ENCODE data around the gene UGT1A9.
"Not testable (repeated sequence)": the region's sequence is repeated elsewhere in the genome, so short reads cannot be mapped to it uniquely, and the experiment has no call there.

Gene UGT1A9

DNA sequence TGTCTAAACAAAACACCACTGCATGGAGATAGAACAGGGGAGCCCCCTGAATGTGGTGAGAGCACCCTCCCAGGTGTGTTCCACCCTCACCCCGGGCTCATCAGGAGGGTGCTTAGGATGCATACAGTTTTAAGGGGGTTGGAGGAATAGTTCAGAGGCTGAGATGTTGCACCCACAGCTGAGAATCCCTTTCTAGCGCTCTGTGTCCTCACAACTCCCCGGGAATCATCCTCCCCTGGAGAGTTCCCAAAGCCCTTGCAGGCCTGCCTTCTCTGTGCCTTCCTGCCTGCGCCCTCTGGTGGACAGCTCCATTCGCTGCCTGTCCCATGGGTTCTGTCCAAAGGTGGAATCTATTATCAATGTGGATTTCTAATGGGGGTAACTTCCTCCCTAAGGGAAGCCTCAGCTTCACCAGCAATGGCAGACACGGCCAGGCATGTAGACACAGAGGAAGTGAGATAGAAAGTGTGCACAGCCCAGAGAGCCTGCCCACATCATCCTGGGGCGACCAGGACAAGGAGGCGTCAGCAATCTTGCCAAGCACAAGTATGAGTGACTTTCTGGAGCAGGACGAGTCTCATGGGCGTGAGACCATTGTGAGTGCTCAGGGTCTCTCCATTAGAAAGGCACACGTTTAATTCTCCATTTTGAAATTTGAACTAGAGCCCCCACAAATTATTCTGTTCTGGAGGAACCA lies 39.8 kb downstream of the UGT1A9 start:
- in situ Hi-C loops (cut with MboI; ENCODE audit: low sequenced_read_pairs) = no loop called here

DNA sequence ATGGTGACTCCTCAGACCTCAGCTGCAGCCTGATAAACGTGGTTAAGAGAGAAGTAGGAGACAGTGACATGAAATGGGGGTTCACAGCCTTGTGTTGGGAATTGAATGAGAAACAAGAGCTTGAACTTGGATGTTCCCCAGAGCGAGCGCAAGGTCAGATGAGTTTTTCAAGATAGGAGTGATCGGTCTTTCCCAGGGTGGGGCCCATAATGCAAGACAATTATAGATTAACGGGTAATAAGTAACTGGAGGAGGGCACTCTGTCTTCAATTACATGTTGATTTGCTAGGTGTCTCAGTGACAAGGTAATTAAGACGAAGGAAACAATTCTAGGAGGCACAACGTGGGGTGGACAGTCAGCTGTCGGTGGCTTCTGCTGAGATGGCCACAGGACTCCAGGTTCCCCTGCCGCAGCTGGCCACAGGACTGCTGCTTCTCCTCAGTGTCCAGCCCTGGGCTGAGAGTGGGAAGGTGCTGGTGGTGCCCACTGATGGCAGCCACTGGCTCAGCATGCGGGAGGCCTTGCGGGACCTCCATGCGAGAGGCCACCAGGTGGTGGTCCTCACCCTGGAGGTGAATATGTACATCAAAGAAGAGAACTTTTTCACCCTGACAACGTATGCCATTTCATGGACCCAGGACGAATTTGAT lies 41.0 kb downstream of the UGT1A9 start, which contains the start of gene UGT1A5:
Gene UGT1A5 (plus strand): TSS at position 297 of the 651 bp plus-strand sequence. CDS start 85 bp downstream, at position 382.
- in situ Hi-C loops (cut with MboI; ENCODE audit: low sequenced_read_pairs) = no loop called here

DNA sequence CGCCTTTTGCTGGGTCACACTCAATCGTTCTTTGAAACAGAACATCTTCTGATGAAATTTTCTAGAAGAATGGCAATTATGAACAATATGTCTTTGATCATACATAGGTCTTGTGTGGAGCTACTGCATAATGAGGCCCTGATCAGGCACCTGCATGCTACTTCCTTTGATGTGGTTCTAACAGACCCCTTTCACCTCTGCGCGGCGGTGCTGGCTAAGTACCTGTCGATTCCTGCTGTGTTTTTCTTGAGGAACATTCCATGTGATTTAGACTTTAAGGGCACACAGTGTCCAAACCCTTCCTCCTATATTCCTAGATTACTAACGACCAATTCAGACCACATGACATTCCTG lies 41.5 kb downstream of the UGT1A9 start:
- in situ Hi-C loops (cut with MboI; ENCODE audit: low sequenced_read_pairs) = no loop called here

DNA sequence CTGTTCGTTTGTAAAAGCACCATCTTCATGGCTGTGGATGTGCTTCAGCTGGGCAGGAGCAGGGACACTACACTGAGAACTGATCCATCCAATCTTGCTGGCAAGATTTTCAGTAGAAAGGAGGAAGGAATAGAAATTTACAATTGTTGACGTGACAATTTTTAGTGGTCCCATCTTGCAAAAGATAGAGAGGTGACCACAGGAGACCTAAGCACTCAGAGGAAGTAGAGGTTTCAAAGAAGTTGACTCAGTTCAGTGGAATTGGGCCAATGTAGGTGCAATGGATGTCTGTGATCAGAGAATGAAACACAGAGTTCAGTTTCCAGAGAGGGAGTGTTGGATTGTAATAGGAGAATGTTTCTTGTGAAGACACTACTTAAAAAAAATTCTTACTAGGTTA lies 42.4 kb downstream of the UGT1A9 start:
- in situ Hi-C loops (cut with MboI; ENCODE audit: low sequenced_read_pairs) = no loop called here

DNA sequence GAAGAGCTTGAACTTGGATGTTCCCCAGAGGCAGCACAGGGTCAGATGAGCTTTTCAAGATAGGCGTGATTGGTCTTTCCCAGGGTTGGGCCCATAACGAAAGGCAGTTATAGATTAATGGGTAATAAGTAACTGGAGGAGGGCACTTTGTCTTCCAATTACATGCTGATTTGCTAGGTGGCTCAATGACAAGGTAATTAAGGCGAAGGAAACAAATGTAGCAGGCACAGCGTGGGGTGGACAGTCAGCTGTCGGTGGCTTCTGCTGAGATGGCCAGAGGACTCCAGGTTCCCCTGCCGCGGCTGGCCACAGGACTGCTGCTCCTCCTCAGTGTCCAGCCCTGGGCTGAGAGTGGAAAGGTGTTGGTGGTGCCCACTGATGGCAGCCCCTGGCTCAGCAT lies 46.9 kb downstream of the UGT1A9 start, which contains the start of gene UGT1A4:
Gene UGT1A4 (plus strand): TSS at position 185 of the 400 bp plus-strand sequence. CDS start 85 bp downstream, at position 270.
- in situ Hi-C loops (cut with MboI; ENCODE audit: low sequenced_read_pairs) = no loop called here

DNA sequence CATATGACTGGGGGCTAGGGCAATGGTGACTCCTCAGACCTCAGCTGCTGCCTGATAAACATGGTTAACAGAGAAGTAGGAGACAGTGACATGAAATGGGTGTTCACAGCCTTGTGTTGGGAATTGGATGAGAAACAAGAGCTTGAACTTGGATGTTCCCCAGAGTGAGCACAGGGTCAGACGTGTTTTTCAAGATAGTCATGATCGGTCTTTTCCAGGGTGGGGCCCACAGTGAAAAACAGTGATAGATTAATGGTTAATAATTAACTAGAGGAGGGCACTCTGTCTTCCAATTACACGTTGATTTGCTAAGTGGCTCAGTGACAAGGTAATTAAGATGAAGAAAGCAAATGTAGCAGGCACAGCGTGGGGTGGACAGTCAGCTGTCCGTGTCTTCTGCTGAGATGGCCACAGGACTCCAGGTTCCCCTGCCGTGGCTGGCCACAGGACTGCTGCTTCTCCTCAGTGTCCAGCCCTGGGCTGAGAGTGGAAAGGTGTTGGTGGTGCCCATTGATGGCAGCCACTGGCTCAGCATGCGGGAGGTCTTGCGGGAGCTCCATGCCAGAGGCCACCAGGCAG lies 57.1 kb downstream of the UGT1A9 start, which contains the start of gene UGT1A3:
Gene UGT1A3 (plus strand): TSS at position 320 of the 579 bp plus-strand sequence. CDS start 85 bp downstream, at position 405.
- in situ Hi-C loops (cut with MboI; ENCODE audit: low sequenced_read_pairs) = no loop called here

DNA sequence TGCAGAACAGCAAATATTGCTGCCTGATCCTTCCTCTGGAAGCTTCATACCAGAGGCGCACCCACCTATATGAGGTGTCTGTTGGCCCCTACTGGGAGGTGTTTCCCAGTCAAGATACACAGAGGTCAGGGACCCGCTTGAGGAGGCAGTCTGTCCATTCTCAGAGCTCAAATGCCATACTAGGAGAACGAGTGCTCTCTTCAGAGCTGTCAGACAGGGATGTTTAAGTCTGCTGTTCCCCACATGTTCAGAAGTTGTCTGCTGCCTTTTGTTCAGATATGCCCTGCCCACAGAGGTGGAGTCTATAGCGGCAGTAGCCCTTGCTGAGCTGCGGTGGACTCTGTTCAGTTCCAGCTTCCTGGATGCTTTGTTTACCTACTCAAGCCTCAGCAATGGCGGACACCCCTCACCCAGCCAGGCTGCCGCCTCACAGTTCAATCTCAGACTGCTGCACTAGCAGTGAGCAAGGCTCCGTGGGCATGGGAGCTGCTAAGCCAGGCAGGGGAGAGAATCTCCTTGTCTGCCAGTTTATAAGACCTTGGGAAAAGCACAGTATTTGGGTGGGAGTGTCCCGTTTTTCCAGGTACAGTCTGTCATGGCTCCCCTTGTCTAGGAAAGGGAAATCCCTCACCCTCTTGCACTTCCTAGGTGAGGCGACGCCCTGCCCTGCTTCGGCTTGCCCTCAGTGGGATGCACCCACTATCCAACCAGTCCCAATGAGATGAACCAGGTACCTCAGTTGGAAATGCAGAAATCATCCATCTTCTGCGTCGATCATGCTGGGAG lies 65.4 kb downstream of the UGT1A9 start:
- in situ Hi-C loops (cut with MboI; ENCODE audit: low sequenced_read_pairs) = not testable (repeated sequence)

DNA sequence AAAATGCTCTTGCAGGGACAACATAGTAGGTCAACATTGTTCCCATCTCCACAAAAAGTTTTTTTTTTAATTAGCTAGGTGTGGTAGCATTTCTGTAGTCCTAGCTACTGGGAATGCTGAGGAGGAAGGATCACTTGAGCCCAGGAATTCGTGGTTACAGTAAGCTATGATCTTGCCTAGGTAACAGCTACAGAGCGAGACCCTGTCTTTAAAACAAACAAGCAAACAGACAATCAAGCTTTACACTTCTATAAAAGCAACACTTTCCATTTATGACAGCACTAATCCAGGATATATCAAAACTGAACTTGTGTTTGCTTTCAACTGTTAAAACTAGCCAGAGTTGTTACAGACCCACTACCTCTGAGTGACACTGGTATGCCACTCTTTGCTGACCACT lies 69.2 kb downstream of the UGT1A9 start:
- in situ Hi-C loops (cut with MboI; ENCODE audit: low sequenced_read_pairs) = no loop called here

DNA sequence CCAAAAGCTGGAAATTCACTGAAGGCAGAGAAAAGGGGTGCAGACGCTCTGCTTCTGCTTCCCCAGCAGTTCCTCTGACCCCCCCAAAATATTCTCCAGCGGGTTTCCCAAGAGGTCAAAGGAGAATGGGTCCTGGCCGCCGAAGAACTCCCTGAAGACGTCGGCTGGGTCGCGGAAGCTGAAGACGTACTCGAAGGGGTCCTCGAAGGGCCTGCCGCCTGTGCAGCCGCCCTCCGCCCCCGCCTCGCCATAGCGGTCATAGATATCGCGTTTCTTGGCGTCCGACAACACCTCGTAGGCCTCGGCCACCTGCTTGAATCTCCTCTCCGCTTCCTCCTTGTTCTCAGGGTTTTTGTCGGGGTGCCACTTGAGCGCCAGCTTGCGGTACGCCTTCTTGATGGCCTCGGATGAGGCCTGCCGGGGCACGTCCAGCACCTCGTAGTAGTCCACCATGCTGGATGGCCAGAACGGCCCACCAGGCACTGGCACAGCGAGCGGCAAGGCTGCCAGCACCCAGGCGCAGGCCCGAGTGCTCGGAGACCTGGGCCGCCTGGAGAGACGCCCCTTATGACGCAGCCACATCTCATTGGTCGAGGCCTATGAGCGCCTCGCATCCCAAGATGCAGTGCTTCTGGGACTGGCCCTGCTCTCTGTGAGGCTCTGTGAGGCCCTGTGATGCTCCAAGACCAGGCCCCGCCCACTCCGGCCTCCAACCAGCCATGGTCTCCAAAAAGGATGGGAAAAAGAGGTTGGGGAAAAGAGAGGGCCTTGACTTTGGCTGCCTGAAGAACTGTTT lies 72.0 kb downstream of the UGT1A9 start:
- in situ Hi-C loops (cut with MboI; ENCODE audit: low sequenced_read_pairs) = no loop called here

DNA sequence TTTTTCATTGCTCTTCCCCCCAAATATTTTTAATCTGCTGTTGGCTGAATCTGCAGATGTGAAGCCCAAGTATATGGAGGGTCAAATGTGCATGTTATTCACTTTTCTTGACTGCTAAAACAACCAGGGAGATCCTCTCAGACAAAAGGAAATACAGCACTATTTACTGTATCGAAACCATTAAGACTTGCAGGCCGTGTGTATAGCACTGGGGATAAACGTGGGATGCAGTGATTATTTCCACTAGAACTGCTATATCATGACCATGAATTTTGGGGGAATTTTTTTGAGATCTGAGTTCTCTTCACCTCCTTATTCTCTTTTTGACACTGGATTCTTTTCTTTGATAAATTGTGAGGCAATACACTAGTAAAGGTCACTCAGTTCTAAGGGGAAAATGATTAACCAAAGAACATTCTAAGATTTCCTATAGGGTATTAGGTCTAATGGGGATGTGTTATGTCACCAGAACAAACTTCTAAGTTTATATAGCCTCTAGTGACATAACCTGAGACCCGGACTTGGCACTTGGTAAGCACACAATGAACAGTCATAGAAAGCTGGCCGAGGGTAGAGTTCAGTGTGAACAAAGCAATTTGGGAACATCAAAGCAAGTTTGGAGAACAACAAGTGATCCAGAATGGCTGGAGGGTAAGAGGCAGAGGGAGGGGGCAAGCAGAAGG lies 73.5 kb downstream of the UGT1A9 start:
- in situ Hi-C loops (cut with MboI; ENCODE audit: low sequenced_read_pairs) = no loop called here

DNA sequence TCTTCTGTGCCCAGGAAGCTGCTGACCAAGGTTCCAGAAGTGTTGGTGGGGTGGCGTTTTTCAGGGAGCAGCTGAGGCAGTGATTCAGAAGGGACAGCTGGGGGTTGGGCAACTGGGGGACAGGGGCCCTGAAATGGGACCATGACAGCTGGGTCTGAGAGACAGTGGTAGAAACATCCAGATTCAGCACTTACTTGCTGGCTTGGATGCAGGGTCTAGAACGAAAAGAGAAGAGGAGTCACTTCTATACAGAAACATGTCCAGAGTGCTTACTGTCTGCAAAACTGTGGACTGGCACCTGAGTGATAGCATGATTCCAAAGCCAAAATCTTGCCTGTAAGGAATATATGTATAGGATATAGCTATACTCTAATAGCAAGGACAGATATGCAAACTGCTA lies 74.1 kb downstream of the UGT1A9 start:
- in situ Hi-C loops (cut with MboI; ENCODE audit: low sequenced_read_pairs) = not testable (repeated sequence)

DNA sequence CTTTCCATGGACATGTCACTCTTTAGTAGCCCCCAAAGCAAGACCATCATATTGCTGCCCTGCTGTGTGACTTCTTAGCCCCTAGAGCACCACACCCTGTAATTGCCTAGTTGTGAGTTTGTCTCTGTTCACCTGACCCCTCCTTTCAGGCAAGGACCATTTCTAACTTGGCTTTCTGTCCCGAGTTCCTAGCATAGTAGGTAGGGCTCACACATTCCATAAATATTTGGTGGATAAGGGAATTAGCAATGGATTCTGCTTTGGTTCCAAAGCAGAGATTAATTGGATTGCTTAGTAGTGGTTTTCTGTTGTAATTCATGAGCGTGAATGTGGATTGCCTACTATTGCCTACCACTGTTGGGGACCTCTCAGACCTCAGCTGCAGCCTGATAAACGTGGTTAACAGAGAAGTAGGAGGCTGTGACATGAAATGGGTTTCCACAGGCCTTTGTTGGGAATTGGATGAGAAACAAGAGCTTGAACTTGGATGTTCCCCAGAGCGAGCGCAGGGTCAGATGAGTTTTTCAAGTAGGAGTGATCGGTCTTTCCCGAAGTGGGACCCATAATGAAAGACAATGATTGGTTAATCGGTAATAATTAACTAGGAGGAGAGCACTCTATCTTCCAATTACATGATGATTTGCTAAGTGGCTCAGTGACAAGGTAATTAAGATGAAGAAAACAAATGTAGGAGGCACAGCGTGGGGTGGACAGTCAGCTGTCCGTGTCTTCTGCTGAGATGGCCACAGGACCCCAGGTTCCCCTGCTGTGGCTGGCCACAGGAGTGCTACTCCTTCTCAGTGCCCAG lies 75.0 kb downstream of the UGT1A9 start:
- in situ Hi-C loops (cut with MboI; ENCODE audit: low sequenced_read_pairs) = no loop called here

DNA sequence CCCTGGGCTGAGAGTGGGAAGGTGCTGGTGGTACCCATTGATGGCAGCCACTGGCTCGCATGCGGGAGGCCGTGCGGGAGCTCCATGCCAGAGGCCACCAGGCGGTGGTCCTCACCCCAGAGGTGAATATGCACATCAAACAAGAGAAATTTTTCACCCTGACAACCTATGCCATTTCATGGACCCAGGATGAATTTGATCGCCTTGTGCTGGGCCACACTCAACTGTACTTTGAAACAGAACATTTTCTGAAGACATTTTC lies 75.5 kb downstream of the UGT1A9 start:
- in situ Hi-C loops (cut with MboI; ENCODE audit: low sequenced_read_pairs) = no loop called here

DNA sequence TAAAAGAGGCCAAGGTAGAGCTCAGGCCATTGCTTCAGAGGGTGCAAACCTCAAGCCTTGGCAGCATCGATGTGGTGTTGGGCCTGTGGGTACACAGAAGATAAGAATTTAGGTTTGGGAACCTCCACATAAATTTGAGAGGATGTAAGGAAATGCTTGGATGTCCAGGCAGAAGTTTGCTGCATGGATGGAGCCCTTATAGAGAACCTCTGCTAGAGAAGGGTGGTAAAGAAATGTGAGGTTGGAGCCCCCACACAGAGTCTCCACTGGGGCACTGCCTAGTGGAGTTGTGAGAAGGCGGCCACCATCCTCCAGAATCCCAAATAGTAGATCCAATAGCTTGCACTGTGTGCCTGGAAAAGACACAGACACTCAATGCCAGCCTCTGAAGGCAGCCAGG lies 79.0 kb downstream of the UGT1A9 start:
- in situ Hi-C loops (cut with MboI; ENCODE audit: low sequenced_read_pairs) = not testable (repeated sequence)

DNA sequence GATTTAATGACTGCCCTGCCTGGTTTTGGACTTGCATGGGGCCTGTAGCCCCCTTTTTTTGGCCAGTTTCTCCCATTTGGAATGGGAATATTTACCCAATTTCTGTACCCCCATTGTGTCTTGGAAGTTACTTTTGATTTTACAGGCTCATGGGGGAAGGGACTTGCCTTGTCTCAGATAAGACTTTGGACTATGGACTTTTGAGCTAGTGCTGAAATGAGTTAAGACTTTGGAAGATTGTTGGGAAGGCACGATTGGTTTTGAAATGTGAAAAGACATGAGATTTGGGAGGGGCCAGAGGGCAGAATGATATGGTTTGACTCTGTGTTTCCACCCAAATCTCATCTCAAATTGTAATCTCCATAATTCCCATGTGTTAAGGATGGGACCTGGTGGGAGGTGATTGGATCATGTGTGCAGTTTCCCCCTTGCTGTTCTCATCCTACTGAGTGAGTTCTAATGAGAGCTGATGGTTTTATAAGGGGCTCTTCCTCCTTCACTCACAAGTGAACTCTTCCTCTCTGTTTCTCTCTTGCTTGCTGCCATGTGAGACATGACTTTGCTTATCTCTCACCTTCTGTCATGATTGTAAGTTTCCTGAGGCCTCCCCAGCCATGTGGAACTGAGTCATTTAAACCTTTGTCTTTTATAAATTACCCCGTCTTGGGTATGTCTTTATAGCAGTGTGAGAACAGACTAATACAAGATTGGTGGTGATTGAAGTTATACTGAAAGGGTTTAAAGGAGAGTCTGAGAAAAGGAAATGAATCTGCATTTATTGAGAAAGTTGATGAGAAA lies 79.7 kb downstream of the UGT1A9 start:
- in situ Hi-C loops (cut with MboI; ENCODE audit: low sequenced_read_pairs) = not testable (repeated sequence)

DNA sequence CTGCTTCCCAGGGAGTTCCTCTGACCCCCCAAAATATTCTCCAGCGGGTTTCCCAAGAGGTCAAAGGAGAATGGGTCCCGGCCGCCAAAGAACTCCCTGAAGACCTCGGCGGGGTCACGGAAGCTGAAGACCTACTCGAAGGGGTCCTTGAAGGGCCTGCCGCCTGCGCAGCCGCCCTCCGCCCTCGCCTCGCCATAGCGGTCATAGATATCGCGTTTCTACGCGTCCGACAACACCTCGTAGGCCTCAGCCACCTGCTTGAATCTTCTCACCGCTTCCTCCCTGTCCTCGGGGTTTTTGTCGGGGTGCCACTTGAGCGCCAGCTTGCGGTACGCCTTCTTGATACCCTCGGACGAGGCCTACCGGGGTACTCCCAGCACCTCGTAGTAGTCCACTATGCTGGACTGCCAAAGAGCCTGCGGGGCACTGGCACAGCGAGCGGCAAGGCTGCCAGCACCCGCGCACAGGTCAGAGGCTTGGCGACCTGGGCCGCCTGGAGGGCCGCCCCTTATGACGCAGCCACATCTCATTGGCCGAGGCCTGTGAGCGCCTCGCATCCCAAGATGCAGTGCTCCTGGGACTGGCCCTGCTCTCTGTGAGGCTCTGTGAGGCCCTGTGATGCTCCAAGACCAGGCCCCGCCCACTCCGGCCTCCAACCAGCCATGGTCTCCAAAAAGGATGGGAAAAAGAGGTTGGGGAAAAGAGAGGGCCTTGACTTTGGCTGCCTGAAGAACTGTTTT lies 83.3 kb downstream of the UGT1A9 start:
- in situ Hi-C loops (cut with MboI; ENCODE audit: low sequenced_read_pairs) = no loop called here

DNA sequence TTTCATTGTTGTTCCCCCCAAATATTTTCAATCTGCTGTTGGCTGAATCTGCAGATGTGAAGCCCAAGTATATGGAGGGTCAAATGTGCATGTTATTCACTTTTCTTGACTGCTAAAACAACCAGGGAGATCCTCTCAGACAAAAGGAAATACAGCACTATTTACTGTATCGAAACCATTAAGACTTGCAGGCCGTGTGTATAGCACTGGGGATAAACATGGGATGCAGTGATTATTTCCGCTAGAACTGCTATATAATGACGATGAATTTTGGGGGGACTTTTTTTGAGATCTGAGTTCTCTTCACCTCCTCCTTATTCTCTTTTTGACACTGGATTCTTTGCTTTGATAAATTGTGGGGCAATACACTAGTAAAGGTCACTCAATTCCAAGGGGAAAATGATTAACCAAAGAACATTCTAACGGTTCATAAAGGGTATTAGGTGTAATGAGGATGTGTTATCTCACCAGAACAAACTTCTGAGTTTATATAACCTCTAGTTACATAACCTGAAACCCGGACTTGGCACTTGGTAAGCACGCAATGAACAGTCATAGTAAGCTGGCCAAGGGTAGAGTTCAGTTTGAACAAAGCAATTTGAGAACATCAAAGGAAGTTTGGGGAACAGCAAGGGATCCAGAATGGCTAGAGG lies 84.9 kb downstream of the UGT1A9 start:
- in situ Hi-C loops (cut with MboI; ENCODE audit: low sequenced_read_pairs) = no loop called here

Measured in hTERT RPE-1 (cell line).